Astrocyte (in vitro differentiated cells and primary cell): ENCODE measurements around the gene MEDAG. TPM values are rescaled to one million over a fixed set of nuclear protein-coding genes. Genes with fewer than 3 reads are reported as not detected.

Experiments
- DNase-seq: peaks from one replicate; pipeline ENCODE4 v3.0.0-alpha.2; 2010; ENCODE audit warnings: low read depth
- FAIRE-seq: peaks from 2 replicates; lab custom pipeline; 2011; peaks lifted over from hg19 to GRCh38; lab: Jason Lieb, UNC
- H2AFZ ChIP-seq: 2 replicates; pipeline ENCODE4 v1.6.0; 2012; ENCODE audit warnings: low read depth, low read length, inconsistent platforms
- H3K27ac ChIP-seq: 2 replicates; pipeline ENCODE4 v1.5.1; 2011; ENCODE audit warnings: low read depth, low read length, inconsistent platforms
- H3K27me3 ChIP-seq: 2 replicates; pipeline ENCODE4 v1.6.0; 2011; ENCODE audit warnings: low read length, inconsistent platforms; ENCODE audit not compliant: insufficient read depth
- H3K36me3 ChIP-seq: 2 replicates; pipeline ENCODE4 v1.5.1; 2011; ENCODE audit warnings: low read length, inconsistent platforms; ENCODE audit not compliant: insufficient read depth
- H3K4me1 ChIP-seq: 2 replicates; pipeline ENCODE4 v1.5.1; 2011; ENCODE audit warnings: low read length, inconsistent platforms; ENCODE audit not compliant: insufficient read depth
- H3K4me2 ChIP-seq: 2 replicates; pipeline ENCODE4 v1.6.0; 2012; ENCODE audit warnings: low read length, inconsistent platforms
- H3K4me3 ChIP-seq: 2 replicates; pipeline ENCODE4 v1.5.1; 2011; ENCODE audit warnings: low read depth, mild to moderate bottlenecking, low read length, inconsistent platforms; ENCODE audit not compliant: insufficient read depth
- H3K79me2 ChIP-seq: 2 replicates; pipeline ENCODE4 v1.6.0; 2012; ENCODE audit warnings: mild to moderate bottlenecking, low read length, inconsistent platforms; ENCODE audit not compliant: insufficient read depth
- H3K9ac ChIP-seq: 2 replicates; pipeline ENCODE4 v1.6.0; 2012; ENCODE audit warnings: mild to moderate bottlenecking, low read length, inconsistent platforms
- H3K9me3 ChIP-seq: 2 replicates; pipeline ENCODE4 v1.5.1; 2012; ENCODE audit warnings: low read depth, mild to moderate bottlenecking, low read length, inconsistent platforms; ENCODE audit not compliant: insufficient read depth
- H4K20me1 ChIP-seq: 2 replicates; pipeline ENCODE4 v1.6.0; 2012; ENCODE audit warnings: low read length, inconsistent platforms; ENCODE audit not compliant: insufficient read depth
- H3K27ac Mint-ChIP-seq: one replicate; pipeline ENCODE4 v1.8.0; 2021; ENCODE audit warnings: mild to moderate bottlenecking, mixed read lengths; ENCODE audit not compliant: unreplicated experiment
- H3K27me3 Mint-ChIP-seq: one replicate; pipeline ENCODE4 v1.8.0; 2021; ENCODE audit warnings: low read depth, mixed read lengths; ENCODE audit not compliant: unreplicated experiment
- H3K36me3 Mint-ChIP-seq: one replicate; pipeline ENCODE4 v1.8.0; 2021; ENCODE audit warnings: low read depth, mixed read lengths; ENCODE audit not compliant: unreplicated experiment
- H3K4me1 Mint-ChIP-seq: one replicate; pipeline ENCODE4 v1.8.0; 2021; ENCODE audit warnings: low read depth, mixed read lengths; ENCODE audit not compliant: unreplicated experiment
- H3K4me3 Mint-ChIP-seq: one replicate; pipeline ENCODE4 v1.8.0; 2021; ENCODE audit warnings: mild to moderate bottlenecking, moderate library complexity, mixed read lengths; ENCODE audit not compliant: unreplicated experiment
- H3K9me3 Mint-ChIP-seq: one replicate; pipeline ENCODE4 v1.8.0; 2021; ENCODE audit warnings: mild to moderate bottlenecking, mixed read lengths; ENCODE audit not compliant: unreplicated experiment
- EZH2 ChIP-seq: IDR thresholded peaks from 2 replicates; pipeline ENCODE4 v1.6.1; 2012; ENCODE audit warnings: mild to moderate bottlenecking, low read length, inconsistent platforms; ENCODE audit not compliant: insufficient read depth
- total RNA-seq: library from RNA; stranded (reverse); gene quantifications from 2 replicates; pipeline ENCODE4 v1.2.1, GENCODE V29; 2021
- TF ChIP-seq, protein P1 (sequence below): IDR thresholded peaks from 2 replicates; pipeline ENCODE4 v1.5.1; 2011; ENCODE audit warnings: low read depth, mild to moderate bottlenecking, inconsistent platforms, low read length, moderate library complexity; ENCODE audit not compliant: insufficient read depth

MEDAG gene
- total RNA-seq, 1 donor from 2014 or later: 1.5 TPM

DNA sequence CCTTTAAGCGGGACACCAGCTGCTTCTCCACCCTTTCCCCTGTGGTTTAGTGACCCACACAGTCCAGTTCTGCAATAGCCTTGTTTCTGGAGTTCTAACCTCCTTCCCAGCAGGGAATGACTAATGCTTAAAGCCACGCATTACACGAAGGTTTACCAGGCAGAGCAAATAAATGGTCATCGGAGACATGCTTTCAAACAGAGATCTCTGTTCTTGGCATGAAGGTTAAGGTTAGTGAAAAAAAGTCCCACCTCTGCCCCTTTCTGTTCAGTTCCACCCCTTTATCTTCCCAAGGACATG lies 25.3 kb upstream of the MEDAG start:
- Histone ChIP-seq H3K27ac (peak overlapping the region; percentile 67), H4K20me1 (no peaks in the 10 kb centered on the region), H3K9ac (peak overlapping the region; percentile 21), H2AFZ (peak overlapping the region; percentile 8), H3K4me2 (peak overlapping the region; percentile 58), H3K4me3 (no peak overlapping the region), H3K27me3 (no peaks in the 10 kb centered on the region), H3K9me3 (no peaks in the 10 kb centered on the region), H3K36me3 (no peaks in the 10 kb centered on the region), H3K79me2 (no peaks in the 10 kb centered on the region), H3K4me1 (peaks cover 26% of the 10 kb centered on the region)
- no peaks in the 10 kb centered on the region for H3K9me3 Mint-ChIP-seq
- FAIRE-seq (peak; percentile 92), DNase-seq (peak; percentile 97)
- H3K4me1 Mint-ChIP-seq: peaks cover 30% of the 10 kb centered on the region
- TF ChIP-seq EZH2: no peak
- TF ChIP-seq, protein P1, sequence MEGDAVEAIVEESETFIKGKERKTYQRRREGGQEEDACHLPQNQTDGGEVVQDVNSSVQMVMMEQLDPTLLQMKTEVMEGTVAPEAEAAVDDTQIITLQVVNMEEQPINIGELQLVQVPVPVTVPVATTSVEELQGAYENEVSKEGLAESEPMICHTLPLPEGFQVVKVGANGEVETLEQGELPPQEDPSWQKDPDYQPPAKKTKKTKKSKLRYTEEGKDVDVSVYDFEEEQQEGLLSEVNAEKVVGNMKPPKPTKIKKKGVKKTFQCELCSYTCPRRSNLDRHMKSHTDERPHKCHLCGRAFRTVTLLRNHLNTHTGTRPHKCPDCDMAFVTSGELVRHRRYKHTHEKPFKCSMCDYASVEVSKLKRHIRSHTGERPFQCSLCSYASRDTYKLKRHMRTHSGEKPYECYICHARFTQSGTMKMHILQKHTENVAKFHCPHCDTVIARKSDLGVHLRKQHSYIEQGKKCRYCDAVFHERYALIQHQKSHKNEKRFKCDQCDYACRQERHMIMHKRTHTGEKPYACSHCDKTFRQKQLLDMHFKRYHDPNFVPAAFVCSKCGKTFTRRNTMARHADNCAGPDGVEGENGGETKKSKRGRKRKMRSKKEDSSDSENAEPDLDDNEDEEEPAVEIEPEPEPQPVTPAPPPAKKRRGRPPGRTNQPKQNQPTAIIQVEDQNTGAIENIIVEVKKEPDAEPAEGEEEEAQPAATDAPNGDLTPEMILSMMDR: no peak
- H3K27me3 Mint-ChIP-seq: no peaks in the 10 kb centered on the region
- H3K36me3 Mint-ChIP-seq: peaks cover 2% of the 10 kb centered on the region
- H3K4me3 Mint-ChIP-seq: no peak overlapping the region
- H3K27ac Mint-ChIP-seq: peak overlapping the region; percentile 87

DNA sequence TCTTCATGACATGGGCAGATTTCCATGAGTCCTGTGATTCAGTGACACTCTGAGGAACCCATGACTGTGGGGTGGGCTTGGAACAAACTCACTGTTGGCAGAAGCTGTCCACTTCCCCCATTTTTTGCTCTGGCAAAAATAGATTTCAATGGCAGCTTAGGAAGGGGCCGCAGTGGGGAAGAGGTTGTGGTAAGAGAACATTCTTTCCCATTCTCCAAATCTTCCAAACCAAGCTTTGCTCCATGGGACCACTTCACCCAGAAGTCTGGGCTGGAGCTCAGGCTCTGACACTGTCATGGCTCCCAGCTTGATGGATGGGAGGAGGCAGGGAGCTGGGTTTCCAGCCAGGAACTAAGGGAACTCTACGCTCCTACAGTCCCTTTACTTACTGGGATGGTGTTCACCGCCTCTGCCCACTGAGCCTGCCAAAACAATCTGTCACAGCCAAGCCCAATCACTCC lies 24.9 kb upstream of the MEDAG start:
- Histone ChIP-seq H3K4me2 (peak overlapping the region; percentile 58), H2AFZ (peak overlapping the region; percentile 8), H3K36me3 (no peaks in the 10 kb centered on the region), H3K9ac (peak overlapping the region; percentile 19), H3K4me3 (no peak overlapping the region), H3K27me3 (no peaks in the 10 kb centered on the region), H3K79me2 (no peaks in the 10 kb centered on the region), H3K9me3 (no peaks in the 10 kb centered on the region), H3K27ac (peak overlapping the region; percentile 67), H4K20me1 (no peaks in the 10 kb centered on the region), H3K4me1 (peaks cover 26% of the 10 kb centered on the region)
- no peak for FAIRE-seq
- DNase-seq: peak; percentile 79
- H3K36me3 Mint-ChIP-seq: peaks cover 2% of the 10 kb centered on the region
- peak overlapping the region; percentile 87 for H3K27ac Mint-ChIP-seq
- peaks cover 30% of the 10 kb centered on the region for H3K4me1 Mint-ChIP-seq
- H3K4me3 Mint-ChIP-seq: no peak overlapping the region
- no peaks in the 10 kb centered on the region for H3K27me3 Mint-ChIP-seq
- no peaks in the 10 kb centered on the region for H3K9me3 Mint-ChIP-seq
- TF ChIP-seq, protein P1: no peak
- no peak for TF ChIP-seq EZH2

DNA sequence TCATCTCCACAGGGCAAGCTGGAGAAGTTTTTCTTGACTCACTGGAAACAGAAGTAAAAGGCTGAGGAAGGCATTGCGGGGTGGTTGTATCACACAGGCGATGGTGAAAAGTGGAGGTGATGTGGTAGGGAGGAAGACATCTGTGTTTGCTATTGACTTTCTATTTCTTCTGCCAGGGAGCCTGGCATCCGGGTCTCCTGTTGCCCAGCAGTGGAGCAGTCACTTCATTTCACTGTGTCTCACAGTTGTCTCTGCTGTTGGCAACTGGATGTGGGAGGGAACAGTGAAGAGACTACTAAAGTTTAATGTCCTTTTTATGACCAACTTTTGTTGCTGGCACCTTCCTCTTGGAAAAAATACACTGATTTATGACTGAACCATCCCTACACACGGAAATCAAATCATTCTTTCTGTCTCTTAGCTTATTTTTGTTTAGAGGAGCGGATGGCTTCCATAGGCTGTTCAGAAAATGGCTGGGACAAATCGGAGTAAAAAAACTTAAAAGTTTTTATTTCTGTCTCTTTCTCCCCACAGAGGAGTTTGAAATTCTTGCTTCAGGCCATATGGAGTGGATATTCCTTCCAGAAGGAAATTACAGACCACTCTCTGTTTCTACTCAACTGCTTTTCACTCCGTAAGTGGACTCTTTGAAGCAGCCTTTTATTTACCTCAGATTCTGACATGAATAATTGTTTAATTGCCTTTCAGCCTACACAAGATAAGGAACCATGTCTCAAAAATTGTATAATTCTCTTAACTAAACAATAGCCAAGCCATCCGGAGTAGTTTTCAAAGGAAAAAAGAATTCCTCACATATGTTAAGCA lies 23.8 kb upstream of the MEDAG start:
- H4K20me1 ChIP-seq: no peaks in the 10 kb centered on the region
- H3K27me3 ChIP-seq: no peaks in the 10 kb centered on the region
- H3K4me3 Mint-ChIP-seq: no peak overlapping the region
- no peaks in the 10 kb centered on the region for H3K9me3 Mint-ChIP-seq
- DNase-seq: no peak
- TF ChIP-seq, protein P1: no peak
- no peak for TF ChIP-seq EZH2
- peaks cover 22% of the 10 kb centered on the region for H3K4me1 ChIP-seq
- H3K4me3 ChIP-seq: no peak overlapping the region
- peaks cover 2% of the 10 kb centered on the region for H3K36me3 Mint-ChIP-seq
- H3K27me3 Mint-ChIP-seq: no peaks in the 10 kb centered on the region
- no peak overlapping the region for H3K27ac Mint-ChIP-seq
- H2AFZ ChIP-seq: no peak overlapping the region
- H3K27ac ChIP-seq: no peak overlapping the region
- no peak overlapping the region for H3K9ac ChIP-seq
- H3K4me2 ChIP-seq: no peak overlapping the region
- no peak for FAIRE-seq
- no peaks in the 10 kb centered on the region for H3K9me3 ChIP-seq
- no peaks in the 10 kb centered on the region for H3K79me2 ChIP-seq
- H3K36me3 ChIP-seq: no peaks in the 10 kb centered on the region
- H3K4me1 Mint-ChIP-seq: peaks cover 27% of the 10 kb centered on the region
